ENCODE results near the gene EPHB1.

GRCh38 chr3:135155228-135155627 lies 360.2 kb downstream of the EPHB1 start:
- TF ChIP-seq CTCF (IDR thresholded peaks at IDR 0.05 in 4 of 5, conservative IDR thresholded peaks at IDR 0.05 in 1 of 5) (no peak), POLR2A (IDR thresholded peaks at IDR 0.05) (no peak)
